SH-SY5Y (cell line): ENCODE measurements around the gene RNF103.

Experiments used
- GATA2 ChIP-seq: IDR thresholded peaks from 2 replicates; pipeline ENCODE4 v1.6.1; 2011; ENCODE audit warnings: mild to moderate bottlenecking, low read depth, low read length
- GATA3 ChIP-seq: IDR thresholded peaks from 2 replicates; pipeline ENCODE4 v1.6.1; 2011; ENCODE audit warnings: low read depth, mild to moderate bottlenecking, low read length, moderate library complexity

DNA sequence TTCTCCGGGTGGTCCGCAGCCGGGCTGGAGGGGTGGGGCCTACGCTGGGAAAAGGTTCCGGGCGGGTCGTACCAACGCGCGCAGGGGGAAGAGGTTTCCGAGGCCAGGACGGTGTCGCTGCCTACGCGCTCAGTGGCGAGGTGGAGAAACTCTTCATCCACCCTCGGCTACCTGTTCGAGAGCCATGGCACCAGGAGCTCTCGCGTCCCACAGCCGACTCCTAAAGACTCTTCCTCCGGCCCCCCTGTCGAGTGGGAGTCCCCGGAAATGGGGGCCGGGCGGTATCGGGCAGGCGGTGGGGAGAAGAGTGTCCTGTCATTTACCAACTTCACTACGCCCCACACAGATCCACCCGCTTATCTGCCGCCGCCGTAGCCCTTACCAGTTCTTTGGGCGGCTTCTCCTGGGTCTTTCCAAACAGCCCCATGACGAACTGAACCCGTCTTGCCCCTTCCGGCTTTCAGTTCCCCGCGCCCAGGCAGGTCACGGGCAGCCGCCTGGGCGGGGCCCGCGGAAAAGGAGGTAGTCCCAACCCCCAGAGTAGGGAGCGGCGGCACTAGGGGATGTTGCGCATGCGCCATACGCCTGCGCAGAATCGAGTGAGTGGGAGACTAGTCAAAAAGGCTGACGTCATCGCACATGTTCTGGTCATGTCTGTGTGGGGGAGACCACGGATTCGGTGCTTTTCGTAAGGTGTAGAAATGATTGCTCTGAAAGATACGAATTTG lies 60.6 kb downstream of the RNF103 start, which contains the start of gene CHMP3:
- TF ChIP-seq GATA2 (0 out of 2 replicates have a peak, but pooled peaks have one; percentile 27), GATA3 (no peak)
